CMK (cell line): ENCODE data around the gene MGLL.

Experiments used
- DNase-seq: peaks from one replicate; pipeline ENCODE4 v3.0.0-alpha.2; 2010; ENCODE audit warnings: low read depth

The MGLL gene

GRCh38 chr3:127822041-127822681 is at the start of gene MGLL:
Gene MGLL, minus strand, starts transcription at chr3:127822515. Its CDS starts 197 bp downstream, at chr3:127822318.
- DNase-seq: no peak

GRCh38 chr3:127870156-127870555 is 47.8 kb upstream of the MGLL start:
- no peak for DNase-seq

GRCh38 chr3:127867986-127868385 is 45.7 kb upstream of the MGLL start:
- no peak for DNase-seq

GRCh38 chr3:127867412-127867811 is 45.1 kb upstream of the MGLL start:
- no peak for DNase-seq

GRCh38 chr3:127865941-127866340 is 43.6 kb upstream of the MGLL start:
- DNase-seq: no peak

GRCh38 chr3:127860211-127860696 is 37.9 kb upstream of the MGLL start:
- DNase-seq: no peak

- DNase-seq: no peak
Observed at GRCh38 chr3:127859730-127860129, 37.4 kb upstream of the MGLL start.

- no peak for DNase-seq
Observed at GRCh38 chr3:127858937-127859336, 36.6 kb upstream of the MGLL start.

- no peak for DNase-seq
Observed at GRCh38 chr3:127858521-127858920, 36.2 kb upstream of the MGLL start.

- DNase-seq: no peak
Observed at GRCh38 chr3:127857333-127857732, 35.0 kb upstream of the MGLL start.

GRCh38 chr3:127856801-127857200 is 34.5 kb upstream of the MGLL start:
- DNase-seq: no peak

GRCh38 chr3:127855246-127855645 is 32.9 kb upstream of the MGLL start:
- no peak for DNase-seq

GRCh38 chr3:127853681-127854080 is 31.4 kb upstream of the MGLL start:
- no peak for DNase-seq

GRCh38 chr3:127851899-127852298 is 29.6 kb upstream of the MGLL start:
- no peak for DNase-seq

- DNase-seq: no peak
Observed at GRCh38 chr3:127849368-127849767, 27.1 kb upstream of the MGLL start.

- no peak for DNase-seq
Observed at GRCh38 chr3:127848131-127849129, 26.1 kb upstream of the MGLL start.

GRCh38 chr3:127847236-127847720 is 25.0 kb upstream of the MGLL start:
- DNase-seq: no peak

GRCh38 chr3:127846576-127846975 is 24.3 kb upstream of the MGLL start:
- DNase-seq: no peak

- no peak for DNase-seq
Observed at GRCh38 chr3:127844326-127844942, 22.1 kb upstream of the MGLL start.

- no peak for DNase-seq
Observed at GRCh38 chr3:127840671-127841070, 18.4 kb upstream of the MGLL start.

GRCh38 chr3:127839099-127839498 is 16.8 kb upstream of the MGLL start:
- DNase-seq: no peak
